Suprapubic skin (tissue), 4 donors: Measurements from ENCODE around the gene CTNNA3.

ENCODE experiments used
- EP300 ChIP-seq: sonication (generic); formaldehyde crosslinking; IDR thresholded peaks from one replicate; pipeline ENCODE4 v1.6.1; 2017; ENCODE audit warnings: antibody characterized with exemption
- POLR2A ChIP-seq, 2 donors: fragments of 450-650 bp; IDR thresholded peaks; one replicate each; pipeline ENCODE4 v1.6.1; 2017; ENCODE audit warnings: antibody characterized with exemption in 2 of 2, mild to moderate bottlenecking in 2 of 2, moderate library complexity in 2 of 2
- POLR2AphosphoS5 ChIP-seq, 3 donors: sonication (generic); formaldehyde crosslinking; IDR thresholded peaks; one replicate each; pipeline ENCODE4 v1.6.1; 2017; ENCODE audit warnings: antibody characterized with exemption in 3 of 3
- TF ChIP-seq, protein P1 (sequence below), 2 donors: fragments of 200-600 bp in 1 of 2; fragments of 450-650 bp in 1 of 2; sonication (generic) in 1 of 2; IDR thresholded peaks; one replicate each; pipeline ENCODE4 v1.5.1; 2016 to 2019; ENCODE audit warnings: antibody characterized with exemption in 2 of 2, mild to moderate bottlenecking in 1 of 2, moderate library complexity in 1 of 2

DNA sequence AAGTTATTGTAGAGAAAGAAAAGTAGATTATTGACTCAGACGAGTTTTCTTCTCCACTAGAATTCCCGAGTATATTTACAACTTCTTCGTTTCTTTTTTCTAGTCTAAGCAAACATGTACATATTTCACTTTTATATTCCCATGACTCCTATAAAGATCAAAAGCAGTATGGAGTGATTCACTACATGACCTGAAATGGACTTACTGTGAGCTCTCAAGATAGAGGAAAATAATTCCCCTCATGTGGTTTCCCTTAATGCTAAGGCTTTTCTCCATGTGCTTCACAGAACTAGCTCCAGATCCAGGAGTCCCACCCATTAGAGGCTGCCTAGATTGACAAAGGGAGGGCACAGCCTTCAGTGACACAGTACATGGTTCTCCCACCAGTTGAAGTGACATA, 1593.2 kb downstream of the CTNNA3 start:
- no peak for TF ChIP-seq EP300
- TF ChIP-seq POLR2A (IDR thresholded peaks at IDR 0.05): no peak
- TF ChIP-seq, protein P1, sequence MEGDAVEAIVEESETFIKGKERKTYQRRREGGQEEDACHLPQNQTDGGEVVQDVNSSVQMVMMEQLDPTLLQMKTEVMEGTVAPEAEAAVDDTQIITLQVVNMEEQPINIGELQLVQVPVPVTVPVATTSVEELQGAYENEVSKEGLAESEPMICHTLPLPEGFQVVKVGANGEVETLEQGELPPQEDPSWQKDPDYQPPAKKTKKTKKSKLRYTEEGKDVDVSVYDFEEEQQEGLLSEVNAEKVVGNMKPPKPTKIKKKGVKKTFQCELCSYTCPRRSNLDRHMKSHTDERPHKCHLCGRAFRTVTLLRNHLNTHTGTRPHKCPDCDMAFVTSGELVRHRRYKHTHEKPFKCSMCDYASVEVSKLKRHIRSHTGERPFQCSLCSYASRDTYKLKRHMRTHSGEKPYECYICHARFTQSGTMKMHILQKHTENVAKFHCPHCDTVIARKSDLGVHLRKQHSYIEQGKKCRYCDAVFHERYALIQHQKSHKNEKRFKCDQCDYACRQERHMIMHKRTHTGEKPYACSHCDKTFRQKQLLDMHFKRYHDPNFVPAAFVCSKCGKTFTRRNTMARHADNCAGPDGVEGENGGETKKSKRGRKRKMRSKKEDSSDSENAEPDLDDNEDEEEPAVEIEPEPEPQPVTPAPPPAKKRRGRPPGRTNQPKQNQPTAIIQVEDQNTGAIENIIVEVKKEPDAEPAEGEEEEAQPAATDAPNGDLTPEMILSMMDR (IDR thresholded peaks at IDR 0.05): no peak
- no peak for TF ChIP-seq POLR2AphosphoS5 (IDR thresholded peaks at IDR 0.05)
